GM18508 (cell line): Measurements from ENCODE around the gene SHOC2.
"Not testable (repeated sequence)": the region's sequence is repeated elsewhere in the genome, so short reads cannot be mapped to it uniquely, and the experiment has no call there.

Source experiments
- ATAC-seq: cut with Tn5 transposase; IDR thresholded peaks from one replicate; pipeline ENCODE4 v1.9.1; 2021; ENCODE audit warnings: moderate number of reproducible peaks; ENCODE audit not compliant: insufficient read depth, unreplicated experiment

The SHOC2 gene

GRCh38 chr10:110900983-110901382 lies 18.4 kb upstream of the SHOC2 start:
- ATAC-seq = no peak

GRCh38 chr10:110901954-110902819 lies 17.2 kb upstream of the SHOC2 start:
- ATAC-seq = no peak

- no peak for ATAC-seq
Measured at GRCh38 chr10:110903280-110904278, 15.8 kb upstream of the SHOC2 start.

- ATAC-seq = no peak
Measured at GRCh38 chr10:110910138-110910537, 9.3 kb upstream of the SHOC2 start.

GRCh38 chr10:110912374-110912773 lies 7.0 kb upstream of the SHOC2 start:
- no peak for ATAC-seq

GRCh38 chr10:110914431-110914830 lies 5.0 kb upstream of the SHOC2 start:
- ATAC-seq = no peak

- ATAC-seq = no peak
Measured at GRCh38 chr10:110915035-110915434, 4.4 kb upstream of the SHOC2 start.

GRCh38 chr10:110915600-110915999 lies 3.8 kb upstream of the SHOC2 start:
- ATAC-seq = not testable (repeated sequence)

- no peak for ATAC-seq
Measured at GRCh38 chr10:110916554-110917346, 2.7 kb upstream of the SHOC2 start.

- ATAC-seq = no peak
Measured at GRCh38 chr10:110918269-110918642, 1.1 kb upstream of the SHOC2 start.

GRCh38 chr10:110918643-110919348 lies 608 bp upstream of the SHOC2 start, which contains the start of gene BBIP1:
Gene BBIP1 (minus strand): TSS chr10:110919180. CDS start chr10:110918157, 1,023 bp downstream.
- ATAC-seq = peak; percentile 73

GRCh38 chr10:110919971-110920881 lies 822 bp downstream of the SHOC2 start:
- ATAC-seq = peak; percentile 23

GRCh38 chr10:110923856-110924493 lies 4.6 kb downstream of the SHOC2 start:
- ATAC-seq = no peak

GRCh38 chr10:110927461-110927860 lies 8.1 kb downstream of the SHOC2 start:
- no peak for ATAC-seq

- ATAC-seq = no peak
Measured at GRCh38 chr10:110931769-110932381, 12.5 kb downstream of the SHOC2 start.

GRCh38 chr10:110932505-110933180 lies 13.2 kb downstream of the SHOC2 start:
- ATAC-seq = no peak

GRCh38 chr10:110936757-110937156 lies 17.4 kb downstream of the SHOC2 start:
- ATAC-seq = no peak
